SU-DHL-6 (cell line): Measurements from ENCODE around the gene FAM3A.

ENCODE experiments used
- H2AFZ ChIP-seq: fragments of 200-600 bp; sonication (generic); 2 replicates; pipeline ENCODE4 v1.6.1; 2014; ENCODE audit warnings: low read depth, mild to moderate bottlenecking, moderate library complexity, mixed read lengths, antibody characterized with exemption, low read length; ENCODE audit not compliant: severe bottlenecking
- H3F3A ChIP-seq: fragments of 200-600 bp; shearing (Covaris generic); 2 replicates; pipeline ENCODE4 v1.6.0; 2016; ENCODE audit warnings: antibody characterized with exemption, mild to moderate bottlenecking; ENCODE audit not compliant: insufficient read depth
- H3K27ac ChIP-seq: fragments of 200-600 bp; sonication (generic); 2 replicates; pipeline ENCODE4 v1.5.1; 2016; ENCODE audit warnings: low read depth, mild to moderate bottlenecking, low read length, moderate library complexity, mixed read lengths
- H3K27me3 ChIP-seq: fragments of 200-600 bp; sonication (generic), shearing (Covaris generic); 2 replicates; pipeline ENCODE4 v1.6.0; 2014; ENCODE audit warnings: mild to moderate bottlenecking, low read length
- H3K36me3 ChIP-seq: fragments of 200-600 bp; sonication (generic); 2 replicates; pipeline ENCODE4 v1.6.1; 2014; ENCODE audit warnings: mild to moderate bottlenecking, low read length, mixed read lengths
- H3K4me2 ChIP-seq: fragments of 300-600, 200-600 bp; shearing (Covaris generic), sonication (generic); 2 replicates; pipeline ENCODE4 v1.6.0; 2014; ENCODE audit warnings: low read length, low read depth, mild to moderate bottlenecking; ENCODE audit not compliant: poor library complexity, severe bottlenecking
- H3K4me3 ChIP-seq: fragments of 200-600 bp; sonication (generic); 2 replicates; pipeline ENCODE4 v1.5.1; 2014; ENCODE audit warnings: antibody characterized with exemption, low read length, mild to moderate bottlenecking, mixed read lengths; ENCODE audit not compliant: insufficient read depth, poor library complexity, severe bottlenecking
- H3K79me2 ChIP-seq: fragments of 200-600 bp; sonication (generic); 2 replicates; pipeline ENCODE4 v1.6.1; 2014; ENCODE audit warnings: mild to moderate bottlenecking, low read length, moderate library complexity; ENCODE audit not compliant: insufficient read depth
- H3K9ac ChIP-seq: fragments of 200-600 bp; sonication (generic); 2 replicates; pipeline ENCODE4 v1.7.0; 2014; ENCODE audit warnings: mild to moderate bottlenecking, low read length
- H3K9me2 ChIP-seq: fragments of 200-600 bp; sonication (generic); replicated peaks from 2 replicates; pipeline ENCODE4 v1.6.1; 2014; ENCODE audit warnings: low read length; ENCODE audit not compliant: insufficient read depth
- H3K9me3 ChIP-seq: fragments of 200-600 bp; sonication (generic); 2 replicates; pipeline ENCODE4 v1.6.1; 2014; ENCODE audit warnings: low read length, mixed read lengths; ENCODE audit not compliant: insufficient read depth
- H4K20me1 ChIP-seq: fragments of 200-600 bp; sonication (generic); 2 replicates; pipeline ENCODE4 v1.6.1; 2014; ENCODE audit warnings: low read depth, mild to moderate bottlenecking, antibody characterized with exemption, low read length, moderate library complexity, mixed read lengths
- EZH2phosphoT487 ChIP-seq: fragments of 200-600 bp; sonication (generic), shearing (Covaris generic); conservative IDR thresholded peaks from 2 replicates; pipeline ENCODE4 v1.6.1; 2018; ENCODE audit warnings: mild to moderate bottlenecking, antibody characterized with exemption, low read length, moderate library complexity, mixed read lengths
- TF ChIP-seq, protein P1 (sequence below): fragments of 200-600 bp; sonication (generic); IDR thresholded peaks from one replicate; pipeline ENCODE4 v1.5.1; 2017; ENCODE audit warnings: antibody characterized with exemption, mild to moderate bottlenecking, low read length, moderate library complexity; ENCODE audit not compliant: insufficient read depth, poor library complexity, severe bottlenecking

FAM3A gene

DNA sequence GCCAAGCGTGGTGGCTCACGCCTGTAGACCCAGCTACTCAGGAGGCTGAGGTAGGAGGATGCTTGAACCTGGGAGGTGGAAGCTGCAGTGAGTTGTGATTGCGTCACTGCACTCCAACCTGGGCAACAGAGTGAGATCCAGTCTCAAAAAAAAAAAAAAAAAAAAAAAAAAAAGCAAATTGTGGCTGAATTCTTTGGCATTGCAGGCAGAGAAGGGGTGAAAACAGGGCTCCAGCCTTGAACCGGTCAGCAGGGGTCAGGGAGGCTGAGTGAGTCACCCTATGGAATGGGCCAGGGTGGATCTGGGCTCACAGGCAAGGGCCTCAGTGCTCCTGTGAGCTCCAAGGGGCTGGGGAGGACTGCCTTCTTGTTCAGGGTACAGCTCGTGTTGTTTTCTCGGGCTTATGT lies 13.2 kb upstream of the FAM3A start:
- Histone ChIP-seq H3K27ac (no peak overlapping the region), H3K9me3 (no peaks in the 10 kb centered on the region), H3K36me3 (no peaks in the 10 kb centered on the region), H3K9me2 (no peaks in the 10 kb centered on the region), H3K4me3 (no peak overlapping the region), H3K9ac (no peak overlapping the region), H3K4me2 (no peak overlapping the region), H3K79me2 (no peaks in the 10 kb centered on the region), H2AFZ (no peak overlapping the region), H3F3A (no peaks in the 10 kb centered on the region), H4K20me1 (no peaks in the 10 kb centered on the region), H3K27me3 (no peaks in the 10 kb centered on the region)
- TF ChIP-seq, protein P1, sequence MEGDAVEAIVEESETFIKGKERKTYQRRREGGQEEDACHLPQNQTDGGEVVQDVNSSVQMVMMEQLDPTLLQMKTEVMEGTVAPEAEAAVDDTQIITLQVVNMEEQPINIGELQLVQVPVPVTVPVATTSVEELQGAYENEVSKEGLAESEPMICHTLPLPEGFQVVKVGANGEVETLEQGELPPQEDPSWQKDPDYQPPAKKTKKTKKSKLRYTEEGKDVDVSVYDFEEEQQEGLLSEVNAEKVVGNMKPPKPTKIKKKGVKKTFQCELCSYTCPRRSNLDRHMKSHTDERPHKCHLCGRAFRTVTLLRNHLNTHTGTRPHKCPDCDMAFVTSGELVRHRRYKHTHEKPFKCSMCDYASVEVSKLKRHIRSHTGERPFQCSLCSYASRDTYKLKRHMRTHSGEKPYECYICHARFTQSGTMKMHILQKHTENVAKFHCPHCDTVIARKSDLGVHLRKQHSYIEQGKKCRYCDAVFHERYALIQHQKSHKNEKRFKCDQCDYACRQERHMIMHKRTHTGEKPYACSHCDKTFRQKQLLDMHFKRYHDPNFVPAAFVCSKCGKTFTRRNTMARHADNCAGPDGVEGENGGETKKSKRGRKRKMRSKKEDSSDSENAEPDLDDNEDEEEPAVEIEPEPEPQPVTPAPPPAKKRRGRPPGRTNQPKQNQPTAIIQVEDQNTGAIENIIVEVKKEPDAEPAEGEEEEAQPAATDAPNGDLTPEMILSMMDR: no peak
- TF ChIP-seq EZH2phosphoT487: no peak

DNA sequence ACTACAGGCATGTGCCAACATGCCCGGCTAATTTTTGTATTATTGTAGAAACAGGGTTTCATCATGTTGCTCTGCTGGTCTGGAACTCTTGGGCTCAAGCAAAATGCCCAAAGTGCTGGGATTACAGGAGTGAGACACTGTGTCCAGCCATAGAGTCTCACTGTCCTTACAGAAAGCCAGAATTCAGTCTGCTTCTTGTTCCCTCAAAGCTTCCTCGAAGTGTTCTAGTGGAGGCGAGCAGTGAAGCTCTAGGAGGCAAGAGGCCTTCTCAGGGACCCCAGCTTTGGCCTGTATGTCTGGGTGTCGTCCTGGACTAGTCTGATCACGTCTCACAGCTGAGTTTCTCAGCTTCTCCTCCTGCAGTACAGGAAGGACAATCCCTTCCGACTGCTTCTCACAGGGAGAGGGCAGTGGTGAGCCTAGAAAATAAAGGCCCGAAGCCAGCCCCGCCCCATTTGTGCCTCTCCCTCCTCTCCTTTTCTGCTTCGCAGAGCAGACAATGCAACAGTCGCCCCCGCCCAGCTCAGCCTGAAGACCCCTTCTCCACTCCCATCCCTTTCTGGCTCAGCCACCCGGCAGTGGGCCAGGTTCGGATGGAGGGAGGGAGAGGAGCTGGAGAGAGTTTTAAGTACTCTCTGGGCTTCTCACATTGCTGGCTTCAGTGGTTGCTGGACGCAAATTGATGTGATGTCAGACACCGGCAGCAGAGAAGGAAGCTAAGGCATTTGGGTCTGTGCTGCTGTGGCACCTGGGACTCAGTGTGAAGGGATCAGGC lies 11.1 kb upstream of the FAM3A start:
- H4K20me1 ChIP-seq: no peaks in the 10 kb centered on the region
- no peaks in the 10 kb centered on the region for H3K36me3 ChIP-seq
- TF ChIP-seq EZH2phosphoT487: no peak
- TF ChIP-seq, protein P1: peak; percentile 21
- H3F3A ChIP-seq: no peaks in the 10 kb centered on the region
- H3K9ac ChIP-seq: peak overlapping the region; percentile 53
- H3K27ac ChIP-seq: peak overlapping the region; percentile 63
- H2AFZ ChIP-seq: peak overlapping the region; percentile 82
- H3K4me2 ChIP-seq: peak overlapping the region; percentile 64
- no peaks in the 10 kb centered on the region for H3K9me3 ChIP-seq
- H3K4me3 ChIP-seq: peak overlapping the region; percentile 46
- no peaks in the 10 kb centered on the region for H3K9me2 ChIP-seq
- H3K27me3 ChIP-seq: no peaks in the 10 kb centered on the region
- H3K79me2 ChIP-seq: no peaks in the 10 kb centered on the region

DNA sequence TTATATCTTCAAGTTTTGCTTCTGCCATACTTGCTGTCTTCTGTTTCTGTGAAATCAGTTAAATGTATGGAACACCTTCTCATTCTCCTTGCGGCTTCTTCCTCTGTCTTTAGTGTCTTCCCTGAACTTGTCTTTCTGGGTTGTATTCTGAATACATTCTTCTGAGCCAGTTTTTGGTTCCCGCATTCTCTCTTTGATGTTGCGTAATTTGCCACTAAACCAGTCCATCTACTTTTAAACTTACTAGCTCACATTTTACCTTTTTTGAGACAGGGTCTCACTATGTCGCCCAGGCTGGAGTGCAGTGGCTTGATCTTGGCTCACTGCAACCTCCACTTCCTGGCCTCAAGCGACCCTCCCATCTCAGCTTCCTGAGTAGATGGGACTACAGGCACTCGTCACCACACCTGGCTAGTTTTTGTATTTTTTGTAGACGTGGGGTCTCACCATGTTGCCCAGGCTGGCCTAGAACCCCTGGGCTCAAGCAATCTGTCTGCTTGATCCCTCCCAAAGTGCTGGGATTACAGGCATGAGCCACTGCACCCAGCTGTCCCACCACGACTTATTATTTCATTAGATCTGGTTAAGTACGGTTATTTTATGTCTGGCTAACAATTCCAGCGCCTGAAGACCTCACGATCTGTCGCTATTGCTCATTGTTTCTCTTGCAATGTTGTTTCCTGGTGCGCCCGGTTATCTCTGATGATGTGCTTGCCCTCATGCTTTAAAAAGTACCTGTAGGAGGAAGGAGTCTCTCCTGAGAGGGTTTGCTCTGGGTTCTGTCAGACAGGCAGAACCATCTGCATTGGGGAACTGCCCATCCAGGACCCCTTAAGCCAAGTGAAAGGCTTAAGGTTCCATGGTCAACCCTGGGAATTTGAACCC lies 9.8 kb upstream of the FAM3A start:
- H3K9me2 ChIP-seq: no peaks in the 10 kb centered on the region
- H3K27ac ChIP-seq: no peak overlapping the region
- no peak overlapping the region for H3K4me3 ChIP-seq
- H3K9ac ChIP-seq: no peak overlapping the region
- no peaks in the 10 kb centered on the region for H3K36me3 ChIP-seq
- no peaks in the 10 kb centered on the region for H3F3A ChIP-seq
- no peak for TF ChIP-seq EZH2phosphoT487
- TF ChIP-seq, protein P1: no peak
- no peaks in the 10 kb centered on the region for H3K9me3 ChIP-seq
- no peaks in the 10 kb centered on the region for H3K79me2 ChIP-seq
- H3K27me3 ChIP-seq: no peaks in the 10 kb centered on the region
- no peak overlapping the region for H2AFZ ChIP-seq
- no peaks in the 10 kb centered on the region for H4K20me1 ChIP-seq
- no peak overlapping the region for H3K4me2 ChIP-seq
